Trophoblast cell (in vitro differentiated cells and primary cell): ENCODE results near the gene MAGI2.

Experiments used
- DNase-seq, 2 donors: peaks; one replicate each; pipeline ENCODE4 v3.0.0-alpha.2; 2016
- H2AFZ ChIP-seq: 2 replicates; pipeline ENCODE4 v1.6.1; 2013; ENCODE audit warnings: low read length, moderate library complexity, mild to moderate bottlenecking; ENCODE audit not compliant: insufficient read depth, poor library complexity
- H2AK5ac ChIP-seq: 2 replicates; pipeline ENCODE4 v1.6.1; 2013; ENCODE audit warnings: mild to moderate bottlenecking, low read length
- H2BK120ac ChIP-seq: 2 replicates; pipeline ENCODE4 v1.6.1; 2013; ENCODE audit warnings: low read length, mild to moderate bottlenecking, moderate library complexity; ENCODE audit not compliant: insufficient read depth, poor library complexity
- H2BK12ac ChIP-seq: 2 replicates; pipeline ENCODE4 v1.6.1; 2013; ENCODE audit warnings: mild to moderate bottlenecking, low read length, moderate library complexity
- H2BK5ac ChIP-seq: 2 replicates; pipeline ENCODE4 v1.6.1; 2013; ENCODE audit warnings: low read length, low read depth, moderate library complexity, mild to moderate bottlenecking; ENCODE audit not compliant: poor library complexity
- H3K14ac ChIP-seq: 2 replicates; pipeline ENCODE4 v1.6.1; 2013; ENCODE audit warnings: mild to moderate bottlenecking, low read length
- H3K18ac ChIP-seq: 2 replicates; pipeline ENCODE4 v1.6.1; 2013; ENCODE audit warnings: mild to moderate bottlenecking, low read length
- H3K23ac ChIP-seq: 2 replicates; pipeline ENCODE4 v1.6.1; 2013; ENCODE audit warnings: low read length
- H3K27ac ChIP-seq: 2 replicates; pipeline ENCODE4 v1.5.1; 2013; ENCODE audit warnings: low read depth, mild to moderate bottlenecking, inconsistent platforms, low read length, moderate library complexity
- H3K27me3 ChIP-seq: 2 replicates; pipeline ENCODE4 v1.6.1; 2013; ENCODE audit warnings: inconsistent platforms, mild to moderate bottlenecking, low read length, moderate library complexity; ENCODE audit not compliant: insufficient read depth
- H3K36me3 ChIP-seq, 2 experiments: 1 replicate in 1 of 2; 2 replicates in 1 of 2; pipeline ENCODE4 v1.6.1; 2013; ENCODE audit warnings: low read length in 2 of 2, mild to moderate bottlenecking in 2 of 2, moderate library complexity in 1 of 2; ENCODE audit not compliant: insufficient read depth in 2 of 2, control insufficient read depth in 1 of 2
- H3K4ac ChIP-seq: 2 replicates; pipeline ENCODE4 v1.6.1; 2013; ENCODE audit warnings: low read depth, mild to moderate bottlenecking, low read length, moderate library complexity
- H3K4me1 ChIP-seq, 2 experiments: 1 replicate in 1 of 2; 2 replicates in 1 of 2; pipeline ENCODE4 v1.6.1; 2013; ENCODE audit warnings: low read length in 2 of 2, mild to moderate bottlenecking in 2 of 2, moderate library complexity in 1 of 2; ENCODE audit not compliant: insufficient read depth in 2 of 2, control insufficient read depth in 1 of 2
- H3K4me2 ChIP-seq: 2 replicates; pipeline ENCODE4 v1.6.1; 2013; ENCODE audit warnings: inconsistent platforms, mild to moderate bottlenecking, low read length, moderate library complexity
- H3K4me3 ChIP-seq: 2 replicates; pipeline ENCODE4 v1.5.1; 2013; ENCODE audit warnings: mild to moderate bottlenecking, low read depth, low read length, inconsistent platforms
- H3K79me1 ChIP-seq: one replicate; pipeline ENCODE4 v1.6.1; 2013; ENCODE audit warnings: low read length
- H3K79me2 ChIP-seq: 2 replicates; pipeline ENCODE4 v1.6.1; 2013; ENCODE audit warnings: low read length, mild to moderate bottlenecking; ENCODE audit not compliant: control insufficient read depth, insufficient read depth, poor library complexity
- H3K9ac ChIP-seq: 2 replicates; pipeline ENCODE4 v1.6.1; 2013; ENCODE audit warnings: mild to moderate bottlenecking, low read length
- H3K9me3 ChIP-seq: 2 replicates; pipeline ENCODE4 v1.6.1; 2013; ENCODE audit warnings: low read depth, mild to moderate bottlenecking, control low read depth, inconsistent platforms, low read length; ENCODE audit not compliant: insufficient read depth
- H4K12ac ChIP-seq: 2 replicates; pipeline ENCODE4 v1.6.1; 2013; ENCODE audit warnings: low read depth, mild to moderate bottlenecking, low read length, moderate library complexity
- H4K8ac ChIP-seq: 2 replicates; pipeline ENCODE4 v1.6.1; 2013; ENCODE audit warnings: low read depth, mild to moderate bottlenecking, low read length, moderate library complexity
- H4K91ac ChIP-seq: one replicate; pipeline ENCODE4 v1.6.1; 2013; ENCODE audit warnings: low read depth, mild to moderate bottlenecking, low read length, moderate library complexity
- WGBS: extraction: QIAGEN DNeasy Blood & Tissue Kit; methylation state at CpG from one replicate; pipeline ENCODE4 v1.1.7; 2013; ENCODE audit warnings: missing lambda C conversion rate; ENCODE audit not compliant: insufficient read length, insufficient coverage; ENCODE audit errors: extremely low coverage; 5-methylcytosine and 5-hydroxymethylcytosine counted together

MAGI2 gene

GRCh38 chr7:78169992-78170391 is 1283.5 kb downstream of the MAGI2 start:
- Histone ChIP-seq H2AFZ (no peak overlapping the region), H3K79me1 (no peaks in the 10 kb centered on the region), H3K23ac (no peak overlapping the region), H2BK5ac (no peak overlapping the region), H3K36me3 (no peaks in the 10 kb centered on the region), H3K4ac (no peak overlapping the region), H3K27ac (no peak overlapping the region), H4K91ac (no peak overlapping the region), H3K27me3 (no peaks in the 10 kb centered on the region), H3K4me1 (no peaks in the 10 kb centered on the region), H3K9me3 (no peaks in the 10 kb centered on the region), H3K9ac (no peak overlapping the region), H3K18ac (no peak overlapping the region), H4K8ac (no peak overlapping the region), H2BK120ac (no peak overlapping the region), H2BK12ac (no peak overlapping the region), H4K12ac (no peak overlapping the region), H2AK5ac (no peak overlapping the region), H3K4me2 (no peak overlapping the region), H3K14ac (no peak overlapping the region), H3K79me2 (no peaks in the 10 kb centered on the region), H3K4me3 (no peak overlapping the region)
- WGBS, result no CpG with 5 or more reads among the region's 2 CpGs
- DNase-seq, result no peak

- H3K9me3 ChIP-seq, result no peaks in the 10 kb centered on the region
Observed at GRCh38 chr7:78168865-78169264, 1284.6 kb downstream of the MAGI2 start.

GRCh38 chr7:78167860-78168259 is 1285.6 kb downstream of the MAGI2 start:
- Histone ChIP-seq H3K4ac (no peak overlapping the region), H3K14ac (no peak overlapping the region), H4K91ac (no peak overlapping the region), H3K4me3 (no peak overlapping the region), H3K79me2 (no peaks in the 10 kb centered on the region), H4K8ac (no peak overlapping the region), H3K23ac (no peak overlapping the region), H3K4me1 (peaks cover 0 to 3% of the 10 kb centered on the region in 2 experiments), H2AFZ (no peak overlapping the region), H3K9me3 (no peaks in the 10 kb centered on the region), H3K9ac (no peak overlapping the region), H3K79me1 (no peaks in the 10 kb centered on the region), H2BK12ac (no peak overlapping the region), H3K36me3 (no peaks in the 10 kb centered on the region), H3K27ac (no peak overlapping the region), H3K4me2 (no peak overlapping the region), H4K12ac (no peak overlapping the region), H2BK5ac (no peak overlapping the region), H3K27me3 (no peaks in the 10 kb centered on the region), H2AK5ac (no peak overlapping the region), H3K18ac (no peak overlapping the region), H2BK120ac (no peak overlapping the region)
- no peak for DNase-seq
- no CpG with 5 or more reads among the region's 12 CpGs for WGBS

More at GRCh38 chr7:78168865-78169264, 1284.6 kb downstream of the MAGI2 start:
- Histone ChIP-seq H4K91ac (no peak overlapping the region), H3K36me3 (no peaks in the 10 kb centered on the region), H3K27ac (no peak overlapping the region), H3K4ac (no peak overlapping the region), H3K9ac (no peak overlapping the region), H3K4me1 (peaks cover 0 to 3% of the 10 kb centered on the region in 2 experiments), H3K79me1 (no peaks in the 10 kb centered on the region), H2BK5ac (no peak overlapping the region), H3K14ac (no peak overlapping the region), H2AK5ac (no peak overlapping the region), H2BK120ac (no peak overlapping the region), H3K27me3 (no peaks in the 10 kb centered on the region), H3K79me2 (no peaks in the 10 kb centered on the region), H3K18ac (no peak overlapping the region), H4K12ac (no peak overlapping the region), H4K8ac (no peak overlapping the region), H3K23ac (no peak overlapping the region), H3K4me2 (no peak overlapping the region), H3K4me3 (no peak overlapping the region), H2BK12ac (no peak overlapping the region), H2AFZ (no peak overlapping the region)
- no peak for DNase-seq
- WGBS, result no CpG with 5 or more reads among the region's 2 CpGs

DNA sequence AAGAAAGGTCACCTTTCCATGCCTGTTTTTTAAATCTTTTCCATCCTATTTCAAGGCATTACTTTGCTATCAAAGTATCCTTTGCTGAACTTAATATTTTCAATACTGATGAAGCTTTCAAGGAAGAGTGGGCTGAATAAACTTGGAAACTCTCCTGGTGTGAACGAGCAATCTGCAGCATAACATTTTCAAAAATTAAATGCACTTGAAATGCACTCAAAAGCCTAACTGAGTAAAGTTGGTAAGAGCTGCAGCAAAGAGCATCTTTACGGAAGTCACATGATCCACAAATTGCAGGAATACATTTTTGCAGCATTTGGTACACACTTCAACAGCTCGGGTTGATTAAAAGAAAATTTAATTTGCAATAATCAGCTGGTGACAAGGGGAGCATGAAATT is 1287.6 kb downstream of the MAGI2 start:
- Histone ChIP-seq H2AK5ac (no peak overlapping the region), H3K4me2 (no peak overlapping the region), H3K27me3 (no peaks in the 10 kb centered on the region), H3K4ac (no peak overlapping the region), H2BK5ac (no peak overlapping the region), H3K79me2 (no peaks in the 10 kb centered on the region), H3K18ac (no peak overlapping the region), H3K27ac (no peak overlapping the region), H2BK120ac (no peak overlapping the region), H3K9me3 (no peaks in the 10 kb centered on the region), H2BK12ac (no peak overlapping the region), H3K14ac (no peak overlapping the region), H4K8ac (no peak overlapping the region), H3K79me1 (no peaks in the 10 kb centered on the region), H3K4me3 (no peak overlapping the region), H3K23ac (no peak overlapping the region), H3K9ac (no peak overlapping the region), H3K36me3 (no peaks in the 10 kb centered on the region), H2AFZ (no peak overlapping the region), H4K91ac (no peak overlapping the region), H3K4me1 (peaks cover 0 to 3% of the 10 kb centered on the region in 2 experiments), H4K12ac (no peak overlapping the region)
- WGBS, result no CpG with 5 or more reads among the region's 3 CpGs
- no peak for DNase-seq
